ENCODE measurements around the gene NARS2.
"Not testable (repeated sequence)": the region's sequence is repeated elsewhere in the genome, so short reads cannot be mapped to it uniquely, and the experiment has no call there.

Gene NARS2

GRCh38 chr11:78574386-78575381 is at the start of gene NARS2:
TSS of gene NARS2 (minus strand) at chr11:78574864. CDS start at chr11:78574488, 376 bp downstream.
- Mint-ChIP-seq H3K27ac (peak within 1 kb of the TSS; percentile 97), H3K36me3 (ENCODE audit: low read depth) (peaks cover 14% of the 10 kb centered on the region), H3K27me3 (no peaks in the 10 kb centered on the region), H3K9me3 (no peaks in the 10 kb centered on the region), H3K4me3 (peak within 1 kb of the TSS; percentile 97), H3K4me1 (peaks cover 31% of the 10 kb centered on the region)
- peak; percentile 98 for DNase-seq
- ATAC-seq, result peak; percentile 94

- no peaks in the 10 kb centered on the region for H3K4me1 Mint-ChIP-seq
- peaks cover 18% of the 10 kb centered on the region for H3K9me3 Mint-ChIP-seq
- peaks cover 9% of the 10 kb centered on the region for H3K27me3 Mint-ChIP-seq
- H3K4me3 Mint-ChIP-seq, result no peak overlapping the region
- ATAC-seq (no peak), DNase-seq (no peak)
- peaks cover 1% of the 10 kb centered on the region for H3K36me3 Mint-ChIP-seq (ENCODE audit: low read depth)
- no peak overlapping the region for H3K27ac Mint-ChIP-seq
These were observed 48.0 kb upstream of the NARS2 start for GRCh38 chr11:78622666-78623065.

- Mint-ChIP-seq H3K9me3 (peaks cover 13% of the 10 kb centered on the region), H3K36me3 (ENCODE audit: low read depth) (peaks cover 1% of the 10 kb centered on the region), H3K27ac (no peak overlapping the region), H3K4me1 (no peaks in the 10 kb centered on the region), H3K4me3 (no peak overlapping the region), H3K27me3 (peaks cover 4% of the 10 kb centered on the region)
- DNase-seq, result no peak
- no peak for ATAC-seq
These were observed 45.5 kb upstream of the NARS2 start for GRCh38 chr11:78620159-78620558.

GRCh38 chr11:78615724-78616123 is 41.1 kb upstream of the NARS2 start:
- Mint-ChIP-seq H3K36me3 (ENCODE audit: low read depth) (peaks cover 1% of the 10 kb centered on the region), H3K27me3 (peaks cover 4% of the 10 kb centered on the region), H3K4me3 (no peak overlapping the region), H3K4me1 (no peaks in the 10 kb centered on the region), H3K9me3 (peaks cover 13% of the 10 kb centered on the region), H3K27ac (no peak overlapping the region)
- DNase-seq (no peak), ATAC-seq (no peak)

- no peak for DNase-seq
- no peak overlapping the region for H3K4me3 Mint-ChIP-seq
These were observed 38.7 kb upstream of the NARS2 start for GRCh38 chr11:78613378-78613813.

GRCh38 chr11:78612721-78613377 is 38.2 kb upstream of the NARS2 start:
- Mint-ChIP-seq H3K27me3 (peaks cover under 1% of the 10 kb centered on the region), H3K36me3 (ENCODE audit: low read depth) (no peaks in the 10 kb centered on the region), H3K9me3 (no peaks in the 10 kb centered on the region), H3K4me3 (no peak overlapping the region), H3K4me1 (no peaks in the 10 kb centered on the region), H3K27ac (no peak overlapping the region)
- ATAC-seq (no peak), DNase-seq (no peak)

More at GRCh38 chr11:78613378-78613813, 38.7 kb upstream of the NARS2 start:
- peaks cover 4% of the 10 kb centered on the region for H3K27me3 Mint-ChIP-seq
- H3K4me1 Mint-ChIP-seq, result no peaks in the 10 kb centered on the region
- ATAC-seq, result no peak
- H3K36me3 Mint-ChIP-seq (ENCODE audit: low read depth), result no peaks in the 10 kb centered on the region
- no peak overlapping the region for H3K27ac Mint-ChIP-seq
- H3K9me3 Mint-ChIP-seq, result no peaks in the 10 kb centered on the region

GRCh38 chr11:78609321-78609720 is 34.7 kb upstream of the NARS2 start:
- H3K36me3 Mint-ChIP-seq (ENCODE audit: low read depth), result not testable (repeated sequence)

GRCh38 chr11:78607696-78608095 is 33.0 kb upstream of the NARS2 start:
- ATAC-seq (no peak), DNase-seq (no peak)
- Mint-ChIP-seq H3K4me1 (no peaks in the 10 kb centered on the region), H3K9me3 (no peaks in the 10 kb centered on the region), H3K27me3 (peaks cover 6% of the 10 kb centered on the region), H3K27ac (no peak overlapping the region), H3K4me3 (no peak overlapping the region), H3K36me3 (ENCODE audit: low read depth) (no peaks in the 10 kb centered on the region)

More at GRCh38 chr11:78609321-78609720, 34.7 kb upstream of the NARS2 start:
- not testable (repeated sequence) for H3K27me3 Mint-ChIP-seq, DNase-seq, H3K4me1 Mint-ChIP-seq, H3K4me3 Mint-ChIP-seq, H3K27ac Mint-ChIP-seq, H3K9me3 Mint-ChIP-seq, ATAC-seq

- Mint-ChIP-seq H3K9me3 (no peaks in the 10 kb centered on the region), H3K27me3 (peaks cover 10% of the 10 kb centered on the region), H3K4me1 (no peaks in the 10 kb centered on the region), H3K4me3 (no peak overlapping the region), H3K36me3 (ENCODE audit: low read depth) (no peaks in the 10 kb centered on the region), H3K27ac (no peak overlapping the region)
- DNase-seq (no peak), ATAC-seq (no peak)
These were observed 32.0 kb upstream of the NARS2 start for GRCh38 chr11:78606667-78607066.

- Mint-ChIP-seq H3K36me3 (ENCODE audit: low read depth) (no peaks in the 10 kb centered on the region), H3K9me3 (no peaks in the 10 kb centered on the region), H3K27me3 (peaks cover 16% of the 10 kb centered on the region), H3K27ac (no peak overlapping the region), H3K4me3 (no peak overlapping the region), H3K4me1 (no peaks in the 10 kb centered on the region)
- ATAC-seq (no peak), DNase-seq (no peak)
These were observed 30.6 kb upstream of the NARS2 start for GRCh38 chr11:78605296-78605695.

GRCh38 chr11:78603792-78604191 is 29.1 kb upstream of the NARS2 start:
- no peaks in the 10 kb centered on the region for H3K9me3 Mint-ChIP-seq
- no peaks in the 10 kb centered on the region for H3K4me1 Mint-ChIP-seq
- peaks cover 20% of the 10 kb centered on the region for H3K27me3 Mint-ChIP-seq
- DNase-seq (no peak), ATAC-seq (no peak)
- no peaks in the 10 kb centered on the region for H3K36me3 Mint-ChIP-seq (ENCODE audit: low read depth)
- H3K4me3 Mint-ChIP-seq, result no peak overlapping the region
- H3K27ac Mint-ChIP-seq, result no peak overlapping the region

- not testable (repeated sequence) for H3K9me3 Mint-ChIP-seq; H3K36me3 Mint-ChIP-seq (ENCODE audit: low read depth); DNase-seq; ATAC-seq; H3K27ac Mint-ChIP-seq; H3K4me1 Mint-ChIP-seq; H3K4me3 Mint-ChIP-seq
- peaks cover 20% of the 10 kb centered on the region for H3K27me3 Mint-ChIP-seq
These were observed 28.1 kb upstream of the NARS2 start for GRCh38 chr11:78602771-78603170.

- H3K4me1 Mint-ChIP-seq, H3K9me3 Mint-ChIP-seq: not testable (repeated sequence)
- peaks cover 20% of the 10 kb centered on the region for H3K27me3 Mint-ChIP-seq
These were observed 26.4 kb upstream of the NARS2 start for GRCh38 chr11:78601066-78601465.

GRCh38 chr11:78597579-78597978 is 22.9 kb upstream of the NARS2 start:
- H3K27me3 Mint-ChIP-seq, result peaks cover 14% of the 10 kb centered on the region
- not testable (repeated sequence) for ATAC-seq; H3K4me1 Mint-ChIP-seq; H3K27ac Mint-ChIP-seq; H3K36me3 Mint-ChIP-seq (ENCODE audit: low read depth); H3K9me3 Mint-ChIP-seq; DNase-seq; H3K4me3 Mint-ChIP-seq

More at GRCh38 chr11:78601066-78601465, 26.4 kb upstream of the NARS2 start:
- not testable (repeated sequence) for H3K27ac Mint-ChIP-seq; H3K36me3 Mint-ChIP-seq (ENCODE audit: low read depth); ATAC-seq; DNase-seq; H3K4me3 Mint-ChIP-seq

Data from activated naive CD8-positive, alpha-beta T cell treated with anti-CD3 and anti-CD28 coated beads, Interleukin-2, amount 50 U/mL, for 24 hours (primary cell).